ENCODE results near the gene JAKMIP1.

DNA sequence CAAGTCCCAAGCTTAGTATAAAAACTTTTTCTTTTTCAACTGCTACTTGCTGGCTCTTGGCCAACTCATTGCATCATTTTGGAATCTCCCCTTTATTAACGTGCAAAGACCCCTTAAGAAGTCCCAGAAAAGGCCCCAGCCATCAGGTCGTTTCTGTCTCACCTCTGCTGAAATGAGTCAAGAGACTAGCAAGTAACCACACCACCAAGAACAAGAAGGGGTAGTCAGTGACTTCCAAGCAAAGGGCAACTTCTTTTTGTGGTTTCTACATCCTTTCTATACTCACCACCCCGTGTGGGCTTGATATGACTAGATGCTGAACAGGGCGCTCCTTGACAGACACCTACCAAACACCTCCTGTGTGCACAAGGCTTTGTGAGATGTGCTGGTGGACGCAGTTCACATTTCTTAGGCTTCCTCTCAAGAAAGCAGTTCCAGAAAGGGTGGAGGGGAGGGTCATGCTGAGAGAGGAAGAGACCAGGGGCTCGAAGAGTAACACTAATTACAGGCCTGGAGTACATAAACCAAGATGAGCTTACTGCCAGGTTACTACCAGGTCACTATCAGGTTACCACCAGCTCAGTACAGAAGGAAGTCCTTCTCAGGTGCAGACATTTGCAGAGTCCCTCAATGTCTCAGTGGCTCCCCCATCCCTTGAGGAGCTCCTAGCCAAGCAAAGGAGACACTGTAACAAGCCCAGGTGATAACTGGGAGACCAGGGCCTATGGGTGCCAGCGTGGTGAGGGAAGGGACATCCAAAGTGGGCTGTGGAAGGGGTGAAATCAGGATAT lies 19.3 kb downstream of the JAKMIP1 start:
- TF ChIP-seq EZH2 (IDR thresholded peaks at IDR 0.05; ENCODE audit: borderline replicate concordance, insufficient read depth, low read depth, low read length, poor library complexity, severe bottlenecking): no peak
- TF ChIP-seq, protein P1, sequence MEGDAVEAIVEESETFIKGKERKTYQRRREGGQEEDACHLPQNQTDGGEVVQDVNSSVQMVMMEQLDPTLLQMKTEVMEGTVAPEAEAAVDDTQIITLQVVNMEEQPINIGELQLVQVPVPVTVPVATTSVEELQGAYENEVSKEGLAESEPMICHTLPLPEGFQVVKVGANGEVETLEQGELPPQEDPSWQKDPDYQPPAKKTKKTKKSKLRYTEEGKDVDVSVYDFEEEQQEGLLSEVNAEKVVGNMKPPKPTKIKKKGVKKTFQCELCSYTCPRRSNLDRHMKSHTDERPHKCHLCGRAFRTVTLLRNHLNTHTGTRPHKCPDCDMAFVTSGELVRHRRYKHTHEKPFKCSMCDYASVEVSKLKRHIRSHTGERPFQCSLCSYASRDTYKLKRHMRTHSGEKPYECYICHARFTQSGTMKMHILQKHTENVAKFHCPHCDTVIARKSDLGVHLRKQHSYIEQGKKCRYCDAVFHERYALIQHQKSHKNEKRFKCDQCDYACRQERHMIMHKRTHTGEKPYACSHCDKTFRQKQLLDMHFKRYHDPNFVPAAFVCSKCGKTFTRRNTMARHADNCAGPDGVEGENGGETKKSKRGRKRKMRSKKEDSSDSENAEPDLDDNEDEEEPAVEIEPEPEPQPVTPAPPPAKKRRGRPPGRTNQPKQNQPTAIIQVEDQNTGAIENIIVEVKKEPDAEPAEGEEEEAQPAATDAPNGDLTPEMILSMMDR (IDR thresholded peaks at IDR 0.05): no peak
